ENCODE measurements around the gene PARD3.

- TF ChIP-seq CTCF (IDR thresholded peaks at IDR 0.05) (no peak), POLR2A (IDR thresholded peaks at IDR 0.05) (no peak)
These were observed 583.5 kb downstream of the PARD3 start for GRCh38 chr10:34231441-34232180.
